SH-SY5Y (cell line): ENCODE measurements around the gene FAAP20.

Experiments used
- GATA2 ChIP-seq: IDR thresholded peaks from 2 replicates; pipeline ENCODE4 v1.6.1; 2011; ENCODE audit warnings: mild to moderate bottlenecking, low read depth, low read length
- GATA3 ChIP-seq: IDR thresholded peaks from 2 replicates; pipeline ENCODE4 v1.6.1; 2011; ENCODE audit warnings: low read depth, mild to moderate bottlenecking, low read length, moderate library complexity

DNA sequence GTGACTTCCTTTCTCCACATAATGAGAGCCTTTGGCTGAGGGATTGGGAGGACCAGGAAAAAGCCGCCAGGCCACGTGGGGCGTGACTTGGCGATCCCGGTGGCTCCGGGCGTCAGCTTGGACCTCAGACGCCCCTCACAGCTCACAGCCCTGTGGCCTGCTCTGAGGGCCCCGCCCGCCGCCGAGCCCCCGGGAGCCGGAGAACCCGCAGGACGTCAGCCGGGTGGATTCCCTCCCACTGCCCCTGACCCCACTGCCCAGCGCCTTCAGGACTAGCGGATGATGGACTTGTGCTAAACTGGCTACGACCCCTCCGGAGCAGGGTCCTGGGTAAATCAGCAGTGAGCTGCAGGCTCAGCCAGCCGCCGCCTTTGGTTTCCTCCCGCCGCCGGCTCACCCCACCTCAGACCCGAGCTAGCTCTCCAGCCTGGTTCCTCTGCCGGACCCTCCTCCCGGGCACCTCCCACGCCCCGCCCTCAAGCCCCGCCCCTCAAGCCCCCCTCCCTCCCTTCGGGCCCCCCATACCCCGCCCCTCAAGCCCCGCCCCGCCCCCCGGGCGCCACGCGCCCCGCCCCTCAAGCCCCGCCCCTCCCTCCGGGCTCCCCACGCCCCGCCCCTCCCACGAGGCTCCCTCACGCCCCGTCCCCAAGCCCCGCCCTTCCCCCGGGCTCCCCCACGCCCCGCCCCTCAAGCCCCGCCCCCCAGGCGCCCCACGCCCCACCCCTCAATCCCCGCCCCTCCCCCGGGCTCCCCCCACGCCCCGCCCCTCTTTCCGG lies 10.0 kb upstream of the FAAP20 start:
- TF ChIP-seq GATA2 (no peak), GATA3 (no peak)
